ENCODE data around the gene SH3D21.

Gene SH3D21

DNA sequence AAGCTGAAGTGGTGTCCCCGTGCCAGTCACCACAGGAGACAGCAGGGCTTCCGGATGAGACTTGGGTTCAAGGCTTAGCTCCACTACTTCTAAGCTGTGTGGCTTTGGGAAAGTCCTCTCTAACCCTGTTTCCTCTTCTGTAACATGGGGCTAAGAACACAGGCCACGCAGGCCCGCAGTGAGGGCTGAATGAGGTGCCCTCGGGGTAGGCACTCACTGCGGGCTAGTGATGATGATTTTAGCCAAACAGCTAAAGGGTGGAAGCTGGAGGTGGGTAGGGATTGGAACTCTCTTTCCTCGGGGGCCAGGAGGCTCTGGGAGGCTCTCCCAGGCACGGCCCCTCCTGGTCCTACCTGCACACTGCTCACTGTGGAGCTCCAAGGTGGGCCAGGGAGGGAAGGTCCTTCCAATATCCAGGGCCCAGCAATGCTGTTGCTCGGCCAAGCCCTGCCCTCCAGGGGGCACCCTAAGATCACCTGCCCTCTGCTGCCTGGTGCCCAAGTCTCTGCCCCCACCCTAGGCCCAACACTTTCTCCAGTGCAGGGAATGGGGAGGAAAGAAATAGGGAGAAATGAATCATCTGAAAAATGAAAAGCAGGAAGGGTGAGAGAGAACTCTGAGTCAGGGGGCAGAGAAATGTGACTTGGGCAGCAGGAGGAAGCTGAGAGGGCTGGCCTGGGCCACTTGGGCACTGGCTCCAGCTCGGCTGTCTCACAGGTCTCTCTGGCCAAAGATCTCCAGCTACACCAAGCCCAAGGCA lies 36.4 kb downstream of the SH3D21 start:
- TF ChIP-seq CTCF (conservative IDR thresholded peaks at IDR 0.05) (no peak; the same call in 1 of the 2 replicates), ZFX (IDR thresholded peaks at IDR 0.05) (no peak)
- no peak overlapping the region for H3K27ac ChIP-seq

- TF ChIP-seq CTCF (conservative IDR thresholded peaks at IDR 0.05) (no peak), ZFX (IDR thresholded peaks at IDR 0.05) (no peak)
- H3K27ac ChIP-seq, result no peak overlapping the region
Observed at GRCh38 chr1:36343651-36344394, 37.7 kb downstream of the SH3D21 start.

DNA sequence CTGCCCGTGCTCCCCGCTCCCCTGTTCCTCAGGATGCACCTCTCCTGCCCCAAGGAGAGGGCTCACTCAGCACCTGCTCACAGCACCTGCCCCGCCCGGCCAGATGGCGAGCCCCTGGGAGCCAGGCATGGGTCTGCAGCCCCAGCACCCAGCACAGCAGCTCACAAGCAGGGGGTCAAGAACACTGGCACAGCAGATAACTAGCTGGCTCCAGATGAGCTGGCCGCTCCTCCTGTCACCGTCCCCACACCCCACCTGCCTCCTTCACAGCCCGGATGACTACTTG lies 38.2 kb downstream of the SH3D21 start:
- TF ChIP-seq CTCF (conservative IDR thresholded peaks at IDR 0.05) (no peak), ZFX (IDR thresholded peaks at IDR 0.05) (no peak)
- no peak overlapping the region for H3K27ac ChIP-seq

- TF ChIP-seq CTCF (conservative IDR thresholded peaks at IDR 0.05), result no peak
- no peak for TF ChIP-seq ZFX (IDR thresholded peaks at IDR 0.05)
- H3K27ac ChIP-seq, result no peak overlapping the region
Observed at GRCh38 chr1:36345353-36345752, 39.2 kb downstream of the SH3D21 start.

GRCh38 chr1:36346741-36347370 lies 40.7 kb downstream of the SH3D21 start:
- TF ChIP-seq CTCF (conservative IDR thresholded peaks at IDR 0.05), result no peak
- TF ChIP-seq ZFX (IDR thresholded peaks at IDR 0.05), result no peak
- no peak overlapping the region for H3K27ac ChIP-seq

DNA sequence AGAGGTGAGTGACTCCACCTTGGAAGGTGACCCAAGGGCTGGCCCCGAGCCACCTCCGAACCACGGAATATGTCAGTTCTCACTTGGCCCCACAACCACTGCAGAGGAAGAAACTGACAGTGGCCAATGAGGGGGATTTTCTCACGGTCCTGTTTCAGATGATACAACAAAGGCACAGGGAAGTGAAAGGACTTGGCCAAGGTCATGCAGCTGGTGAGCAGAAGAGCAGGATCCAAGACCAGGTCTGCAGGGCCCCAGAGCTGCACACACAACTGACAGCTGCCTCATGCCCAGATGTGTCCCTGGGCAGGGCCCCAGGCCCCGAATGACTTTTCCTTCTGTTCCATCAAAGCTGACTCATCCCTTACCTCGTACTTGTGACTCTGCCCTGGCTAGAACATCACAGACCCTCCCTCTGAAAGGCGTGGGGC lies 43.1 kb downstream of the SH3D21 start:
- no peak overlapping the region for H3K27ac ChIP-seq
- TF ChIP-seq ZFX (IDR thresholded peaks at IDR 0.05) (no peak), CTCF (conservative IDR thresholded peaks at IDR 0.05) (no peak)

- TF ChIP-seq ZFX (IDR thresholded peaks at IDR 0.05), result no peak
- TF ChIP-seq CTCF (conservative IDR thresholded peaks at IDR 0.05), result no peak
- no peak overlapping the region for H3K27ac ChIP-seq
Observed at GRCh38 chr1:36349839-36350238, 43.7 kb downstream of the SH3D21 start.
